ENCODE results near the gene GPR157. TPM values are rescaled to one million over a fixed set of nuclear protein-coding genes. Genes with fewer than 3 reads are reported as not detected.

The GPR157 gene
- total and polyA plus RNA-seq, 10 of the 15 experiments (the other 5 are each of a cell fraction or from before 2014, with no cell fraction given) = 0.66 to 15.9 (median 3.1) TPM

- TF ChIP-seq HDGF (IDR thresholded peaks at IDR 0.05) (no peak), CHD1 (IDR thresholded peaks at IDR 0.05; ENCODE audit: low read depth, low read length) (no peak), FOXM1 (IDR thresholded peaks at IDR 0.05; ENCODE audit: low read depth, low read length) (no peak), CREM (IDR thresholded peaks at IDR 0.05; ENCODE audit: low read depth) (no peak), GABPA (IDR thresholded peaks at IDR 0.05; ENCODE audit: low read depth) (no peak), ESRRA (IDR thresholded peaks at IDR 0.05; ENCODE audit: low read length) (no peak), HDAC2 (IDR thresholded peaks at IDR 0.05) (no peak), STAT1 (conservative IDR thresholded peaks at IDR 0.05) (no peak), MTA2 (IDR thresholded peaks at IDR 0.05; ENCODE audit: low read depth) (no peak), ZBTB40 (IDR thresholded peaks at IDR 0.05; ENCODE audit: borderline replicate concordance) (no peak), TAF1 (IDR thresholded peaks at IDR 0.05; ENCODE audit: borderline replicate concordance, low read depth, low read length) (no peak), ZNF24 (IDR thresholded peaks at IDR 0.05) (no peak), CREB1 (IDR thresholded peaks at IDR 0.05; ENCODE audit: low read depth) (no peak)
- TF ChIP-seq, protein P1, sequence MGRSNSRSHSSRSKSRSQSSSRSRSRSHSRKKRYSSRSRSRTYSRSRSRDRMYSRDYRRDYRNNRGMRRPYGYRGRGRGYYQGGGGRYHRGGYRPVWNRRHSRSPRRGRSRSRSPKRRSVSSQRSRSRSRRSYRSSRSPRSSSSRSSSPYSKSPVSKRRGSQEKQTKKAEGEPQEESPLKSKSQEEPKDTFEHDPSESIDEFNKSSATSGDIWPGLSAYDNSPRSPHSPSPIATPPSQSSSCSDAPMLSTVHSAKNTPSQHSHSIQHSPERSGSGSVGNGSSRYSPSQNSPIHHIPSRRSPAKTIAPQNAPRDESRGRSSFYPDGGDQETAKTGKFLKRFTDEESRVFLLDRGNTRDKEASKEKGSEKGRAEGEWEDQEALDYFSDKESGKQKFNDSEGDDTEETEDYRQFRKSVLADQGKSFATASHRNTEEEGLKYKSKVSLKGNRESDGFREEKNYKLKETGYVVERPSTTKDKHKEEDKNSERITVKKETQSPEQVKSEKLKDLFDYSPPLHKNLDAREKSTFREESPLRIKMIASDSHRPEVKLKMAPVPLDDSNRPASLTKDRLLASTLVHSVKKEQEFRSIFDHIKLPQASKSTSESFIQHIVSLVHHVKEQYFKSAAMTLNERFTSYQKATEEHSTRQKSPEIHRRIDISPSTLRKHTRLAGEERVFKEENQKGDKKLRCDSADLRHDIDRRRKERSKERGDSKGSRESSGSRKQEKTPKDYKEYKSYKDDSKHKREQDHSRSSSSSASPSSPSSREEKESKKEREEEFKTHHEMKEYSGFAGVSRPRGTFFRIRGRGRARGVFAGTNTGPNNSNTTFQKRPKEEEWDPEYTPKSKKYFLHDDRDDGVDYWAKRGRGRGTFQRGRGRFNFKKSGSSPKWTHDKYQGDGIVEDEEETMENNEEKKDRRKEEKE (IDR thresholded peaks at IDR 0.05) = no peak
- TF ChIP-seq, protein P2, sequence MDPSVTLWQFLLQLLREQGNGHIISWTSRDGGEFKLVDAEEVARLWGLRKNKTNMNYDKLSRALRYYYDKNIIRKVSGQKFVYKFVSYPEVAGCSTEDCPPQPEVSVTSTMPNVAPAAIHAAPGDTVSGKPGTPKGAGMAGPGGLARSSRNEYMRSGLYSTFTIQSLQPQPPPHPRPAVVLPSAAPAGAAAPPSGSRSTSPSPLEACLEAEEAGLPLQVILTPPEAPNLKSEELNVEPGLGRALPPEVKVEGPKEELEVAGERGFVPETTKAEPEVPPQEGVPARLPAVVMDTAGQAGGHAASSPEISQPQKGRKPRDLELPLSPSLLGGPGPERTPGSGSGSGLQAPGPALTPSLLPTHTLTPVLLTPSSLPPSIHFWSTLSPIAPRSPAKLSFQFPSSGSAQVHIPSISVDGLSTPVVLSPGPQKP (IDR thresholded peaks at IDR 0.05; ENCODE audit: low read depth, low read length) = no peak
- TF ChIP-seq, protein P3, sequence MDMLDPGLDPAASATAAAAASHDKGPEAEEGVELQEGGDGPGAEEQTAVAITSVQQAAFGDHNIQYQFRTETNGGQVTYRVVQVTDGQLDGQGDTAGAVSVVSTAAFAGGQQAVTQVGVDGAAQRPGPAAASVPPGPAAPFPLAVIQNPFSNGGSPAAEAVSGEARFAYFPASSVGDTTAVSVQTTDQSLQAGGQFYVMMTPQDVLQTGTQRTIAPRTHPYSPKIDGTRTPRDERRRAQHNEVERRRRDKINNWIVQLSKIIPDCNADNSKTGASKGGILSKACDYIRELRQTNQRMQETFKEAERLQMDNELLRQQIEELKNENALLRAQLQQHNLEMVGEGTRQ (IDR thresholded peaks at IDR 0.05; ENCODE audit: borderline replicate concordance, low read depth, low read length) = no peak
- Histone ChIP-seq H3K36me3 (ENCODE audit: control insufficient read depth in 2 of 2, insufficient read depth in 2 of 2, low read length in 1 of 2) (peaks cover 6 to 23% of the 10 kb centered on the region in 2 experiments), H3K9ac (ENCODE audit: control insufficient read depth, insufficient read depth, low read length) (no peak overlapping the region), H3K27ac (ENCODE audit: control insufficient read depth, insufficient read depth) (no peak overlapping the region), H4K20me1 (ENCODE audit: control insufficient read depth, insufficient read depth) (peaks cover 2% of the 10 kb centered on the region), H3K4me2 (ENCODE audit: control insufficient read depth, insufficient read depth) (no peak overlapping the region), H3K79me2 (ENCODE audit: control insufficient read depth, insufficient read depth, low read length) (peaks cover 40% of the 10 kb centered on the region), H3K4me3 (no peak overlapping the region), H3K4me1 (ENCODE audit: control insufficient read depth, insufficient read depth, low read length) (peaks cover 5% of the 10 kb centered on the region; the same call in 1 of the 2 replicates), H3K9me3 (replicated peaks; ENCODE audit: control insufficient read depth, insufficient read depth, low read length) (no peaks in the 10 kb centered on the region), H3K27me3 (replicated peaks in 1 of 2; ENCODE audit: control insufficient read depth in 2 of 2, insufficient read depth in 2 of 2, low read length in 1 of 2) (no peaks in the 10 kb centered on the region), H2AFZ (ENCODE audit: control insufficient read depth, low read depth, low read length) (no peak overlapping the region)
- no peak for DNase-seq (ENCODE audit: low read depth, low spot score)
- in situ Hi-C loops (cut with MboI) (no loop called here), intact Hi-C loops (cut with micrococcal nuclease; ENCODE audit: unreplicated experiment) (no loop called here)
- ATAC-seq = no peak
- BruUV-seq (replicated peaks) = no TSS peak
- CTCF ChIA-PET = no interaction called here
- SMC1A ChIA-PET (ENCODE audit: uncharacterized antibody, unreplicated experiment) = no interaction called here
- RAD21 ChIA-PET (ENCODE audit: unreplicated experiment) = no interaction called here
- no peak for FAIRE-seq
- POLR2A ChIA-PET = no interaction called here
- WGBS (ENCODE audit: insufficient coverage, insufficient replicate concordance, low lambda C conversion rate, missing lambda C conversion rate) = 100% methylated on average over 1 of the region's 1 CpG
Measured at GRCh38 chr1:9155879-9156278, 27.0 kb upstream of the GPR157 start.
